ENCODE data around the gene GON4L. TPM values are rescaled to one million over a fixed set of nuclear protein-coding genes. Genes with fewer than 3 reads are reported as not detected.
A peak's percentile ranks its signal among the peaks of the same experiment; 100 is the strongest.
"Not testable (repeated sequence)": the region's sequence is repeated elsewhere in the genome, so short reads cannot be mapped to it uniquely, and the experiment has no call there.

GON4L gene
- polyA plus RNA-seq (ENCODE audit: insufficient read length in 4 of 4), result 10 to 100 TPM; 31.1 to 62.9 (median 50.4) TPM

- DNase-seq (ENCODE audit: low read depth in 4 of 4, low spot score in 2 of 4), result peak; percentile 70 to 90 (median 82)
Observed at GRCh38 chr1:155856975-155857930, at the start of gene GON4L. TSS of gene GON4L (minus strand) at chr1:155857214. CDS start at chr1:155853780, 3,434 bp downstream.

- DNase-seq (ENCODE audit: low read depth in 4 of 4, low spot score in 2 of 4), result no peak
Observed at GRCh38 chr1:155904261-155904660, 47.2 kb upstream of the GON4L start.

GRCh38 chr1:155900161-155900560 is 43.1 kb upstream of the GON4L start:
- no peak for DNase-seq (ENCODE audit: low read depth in 4 of 4, low spot score in 2 of 4)

- DNase-seq (ENCODE audit: low read depth in 4 of 4, low spot score in 2 of 4), result no peak
Observed at GRCh38 chr1:155899683-155900082, 42.7 kb upstream of the GON4L start.

DNA sequence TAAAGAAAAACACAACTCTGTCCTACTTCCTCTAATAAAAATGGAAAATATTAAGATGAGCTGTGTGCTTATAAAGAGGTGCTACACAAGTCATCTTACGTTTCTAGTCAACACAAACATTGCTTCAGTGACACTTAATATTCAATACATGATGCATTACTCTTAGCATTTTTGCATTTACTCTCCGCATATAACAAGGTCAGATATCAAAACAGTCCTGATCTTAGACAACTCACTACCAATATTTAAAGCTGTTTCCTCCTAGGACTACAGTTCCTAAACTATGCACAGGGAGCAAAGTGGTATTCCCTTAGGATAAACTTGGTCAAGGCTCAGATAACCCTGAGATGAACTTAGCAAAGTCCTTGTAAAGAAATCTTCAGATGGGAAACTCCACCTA is 41.9 kb upstream of the GON4L start:
- DNase-seq (ENCODE audit: low read depth in 4 of 4, low spot score in 2 of 4), result no peak

GRCh38 chr1:155897746-155898145 is 40.7 kb upstream of the GON4L start:
- no peak for DNase-seq (ENCODE audit: low read depth in 4 of 4, low spot score in 2 of 4)

DNA sequence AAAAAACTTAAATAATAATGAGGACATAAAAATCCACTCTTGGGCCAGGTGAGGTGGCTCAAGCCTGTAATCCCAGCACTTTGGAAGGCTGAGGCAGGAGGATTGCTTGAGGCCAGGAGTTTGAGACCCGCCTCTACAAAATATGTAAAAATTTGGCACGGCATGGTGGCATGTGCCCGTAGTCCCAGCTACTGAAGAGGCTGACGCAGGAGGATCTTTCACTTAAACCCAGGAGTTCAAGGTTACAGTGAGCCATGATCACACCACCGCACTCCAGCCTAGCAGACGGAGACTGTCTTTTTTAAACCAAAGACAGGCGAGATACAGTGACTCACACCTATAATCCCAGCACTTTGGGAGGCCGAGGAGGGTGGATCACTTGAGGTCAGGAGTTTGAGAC is 39.5 kb upstream of the GON4L start:
- not testable (repeated sequence) for DNase-seq (ENCODE audit: low read depth in 4 of 4, low spot score in 2 of 4)

DNA sequence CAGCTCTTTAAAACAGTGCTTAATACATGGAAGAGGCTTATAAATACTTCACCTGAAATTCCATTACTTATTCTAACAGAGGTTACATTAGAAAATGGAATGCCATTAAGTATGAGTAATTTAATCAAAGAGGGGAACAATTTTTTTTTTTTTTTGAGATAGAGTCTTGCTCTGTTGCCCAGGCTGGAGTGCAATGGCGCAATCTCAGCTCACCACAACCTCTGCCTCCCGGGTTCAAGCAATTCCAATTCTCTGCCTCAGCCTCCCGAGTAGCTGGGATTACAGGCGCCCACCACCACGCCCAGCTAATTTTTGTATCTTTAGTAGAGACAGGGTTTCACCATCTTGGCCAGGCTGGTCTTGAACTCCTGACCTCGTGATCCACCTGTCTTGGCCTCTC is 38.6 kb upstream of the GON4L start:
- DNase-seq (ENCODE audit: low read depth in 4 of 4, low spot score in 2 of 4), result not testable (repeated sequence)

GRCh38 chr1:155893389-155894142 is 36.6 kb upstream of the GON4L start:
- peak in 1 of 4 donors; percentile 29 for DNase-seq (ENCODE audit: low read depth in 4 of 4, low spot score in 2 of 4)

GRCh38 chr1:155892796-155893195 is 35.8 kb upstream of the GON4L start:
- DNase-seq (ENCODE audit: low read depth in 4 of 4, low spot score in 2 of 4), result no peak

DNA sequence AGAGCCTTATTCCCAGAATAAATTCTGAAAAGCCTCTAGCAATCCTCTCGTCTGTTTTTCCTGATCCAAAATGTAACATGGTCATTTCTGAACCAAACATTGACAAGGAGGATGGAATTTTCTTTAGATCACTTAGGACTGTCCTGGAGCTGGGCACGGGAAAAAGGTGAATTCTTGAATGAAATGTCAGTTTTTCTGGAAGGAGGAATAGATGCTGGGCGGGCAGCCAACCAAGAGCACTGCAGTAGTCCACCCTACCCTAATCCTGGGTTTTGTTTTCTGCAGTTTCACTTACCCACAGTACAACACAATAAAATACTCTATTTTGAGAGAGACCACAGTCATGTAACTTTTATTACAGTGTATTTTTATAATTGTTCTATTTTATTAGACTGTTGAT is 33.2 kb upstream of the GON4L start:
- no peak for DNase-seq (ENCODE audit: low read depth in 4 of 4, low spot score in 2 of 4)

GRCh38 chr1:155889566-155889965 is 32.6 kb upstream of the GON4L start:
- DNase-seq (ENCODE audit: low read depth in 4 of 4, low spot score in 2 of 4), result no peak

GRCh38 chr1:155888481-155888880 is 31.5 kb upstream of the GON4L start:
- no peak for DNase-seq (ENCODE audit: low read depth in 4 of 4, low spot score in 2 of 4)

DNA sequence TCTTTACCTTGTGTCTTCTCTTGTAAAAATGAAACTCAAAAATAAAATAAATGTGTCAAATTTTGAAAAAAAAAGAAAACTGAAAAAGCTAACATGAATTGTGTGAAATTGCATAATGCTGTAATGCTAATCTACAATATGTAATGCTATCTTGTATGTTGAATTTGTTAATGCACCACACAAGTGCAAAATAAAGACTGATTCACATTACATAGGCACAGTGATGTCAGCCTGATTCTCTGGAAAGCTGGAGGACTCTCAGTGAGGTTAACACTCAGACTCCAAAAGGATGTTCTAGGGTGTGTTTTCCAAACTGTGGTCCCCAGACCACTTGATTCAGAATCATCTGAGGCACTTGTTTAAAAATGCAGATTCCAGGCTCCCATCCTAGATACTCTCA is 28.0 kb upstream of the GON4L start:
- DNase-seq (ENCODE audit: low read depth in 4 of 4, low spot score in 2 of 4), result no peak

GRCh38 chr1:155884031-155884960 is 27.3 kb upstream of the GON4L start:
- DNase-seq (ENCODE audit: low read depth in 4 of 4, low spot score in 2 of 4), result no peak

DNA sequence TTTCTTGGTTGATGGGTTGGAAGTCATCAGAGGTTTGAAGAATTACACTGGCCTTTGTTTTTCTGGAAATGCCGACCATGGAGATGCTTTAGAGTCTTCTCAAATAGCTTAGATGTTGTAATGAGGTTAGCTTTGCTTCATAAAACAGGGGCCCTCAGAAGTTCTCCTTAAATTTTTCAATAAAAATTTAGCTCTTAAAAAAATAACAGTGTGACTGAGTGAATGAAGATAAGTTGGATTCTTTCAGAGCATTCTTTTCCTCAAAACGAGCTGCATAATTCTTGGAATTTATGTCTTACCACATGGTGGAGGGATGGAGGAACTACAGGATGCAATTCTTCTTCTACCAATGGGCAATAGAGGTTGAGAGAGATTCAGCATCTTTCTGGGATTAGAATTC is 25.8 kb upstream of the GON4L start:
- DNase-seq (ENCODE audit: low read depth in 4 of 4, low spot score in 2 of 4), result no peak

- no peak for DNase-seq (ENCODE audit: low read depth in 4 of 4, low spot score in 2 of 4)
Observed at GRCh38 chr1:155882235-155882634, 25.2 kb upstream of the GON4L start.

- DNase-seq (ENCODE audit: low read depth in 4 of 4, low spot score in 2 of 4), result no peak
Observed at GRCh38 chr1:155880950-155881349, 23.9 kb upstream of the GON4L start.

DNA sequence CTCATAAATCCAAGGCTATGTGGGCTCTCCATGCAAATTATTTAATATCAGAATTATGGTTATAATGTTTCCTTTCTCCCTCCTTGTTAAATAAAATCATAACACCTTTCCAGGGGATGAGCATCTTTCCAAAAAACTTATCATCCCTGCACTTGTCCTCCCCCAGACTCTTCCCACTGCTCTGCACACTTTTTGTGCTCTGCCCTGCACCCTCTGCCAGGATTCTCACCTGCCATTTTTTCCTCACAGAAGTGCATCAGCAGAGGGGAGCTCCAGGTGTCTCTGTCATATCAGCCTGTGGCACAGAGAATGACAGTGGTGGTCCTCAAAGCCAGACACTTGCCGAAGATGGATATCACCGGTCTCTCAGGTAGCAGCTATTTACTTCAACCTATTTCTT is 23.2 kb upstream of the GON4L start:
- no peak for DNase-seq (ENCODE audit: low read depth in 4 of 4, low spot score in 2 of 4)

DNA sequence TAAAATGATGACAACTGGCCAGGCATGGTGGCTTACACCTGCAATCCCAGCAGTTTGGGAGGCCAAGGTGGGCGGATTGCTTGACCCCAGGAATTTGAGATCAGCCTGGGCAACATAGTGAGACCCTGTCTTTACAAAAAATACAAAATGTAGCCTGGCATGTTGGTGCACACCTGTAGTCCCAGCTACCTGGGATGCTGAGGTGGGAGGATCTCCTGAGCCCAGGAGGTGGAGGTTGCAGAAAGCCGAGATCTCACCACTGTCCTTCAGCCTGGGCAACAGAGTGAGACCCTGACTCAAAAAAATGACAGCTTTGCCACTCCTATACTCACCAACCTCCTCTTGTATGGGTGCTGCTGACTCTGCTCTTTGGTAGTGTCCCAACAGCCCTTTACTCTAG is 20.9 kb upstream of the GON4L start:
- DNase-seq (ENCODE audit: low read depth in 4 of 4, low spot score in 2 of 4), result no peak

All from left renal cortex interstitium (tissue), 4 donors.